GM12878 (cell line): Measurements from ENCODE around the gene SACS.

Experiments
- CHD2 ChIP-seq: IDR thresholded peaks from 2 replicates; pipeline ENCODE4 v1.6.1; 2011; ENCODE audit warnings: low read depth, low read length, improper control_type of control experiment, borderline replicate concordance
- NFYA ChIP-seq: IDR thresholded peaks from 2 replicates; pipeline ENCODE4 v1.6.1; 2011; ENCODE audit warnings: low read depth, mild to moderate bottlenecking, low read length, improper control_type of control experiment, borderline replicate concordance
- POLR2A ChIP-seq: IDR thresholded peaks from 2 replicates; pipeline ENCODE4 v1.6.1; 2011; ENCODE audit warnings: low read depth, mild to moderate bottlenecking, low read length
- SIN3A ChIP-seq: IDR thresholded peaks from 2 replicates; pipeline ENCODE4 v1.6.1; 2012; ENCODE audit warnings: low read depth, low read length, improper control_type of control experiment
- SMAD1 ChIP-seq: fragments of 450-650 bp; IDR thresholded peaks from 2 replicates; pipeline ENCODE4 v1.6.1; 2018; ENCODE audit warnings: mild to moderate bottlenecking, low read depth; ENCODE audit not compliant: partially characterized antibody
- SUZ12 ChIP-seq: fragments of 200-600 bp; sonication (generic); IDR thresholded peaks from one replicate; pipeline ENCODE4 v1.6.1; 2018; ENCODE audit warnings: antibody characterized with exemption, mild to moderate bottlenecking; ENCODE audit not compliant: unreplicated experiment
- ZNF274 ChIP-seq: IDR thresholded peaks from one replicate; pipeline ENCODE4 v1.8.0; 2011; ENCODE audit not compliant: insufficient read length, insufficient read depth
- TF ChIP-seq, protein P1 (sequence below): IDR thresholded peaks from 2 replicates; pipeline ENCODE4 v1.6.1; 2012; ENCODE audit warnings: mild to moderate bottlenecking, low read depth, low read length
- TF ChIP-seq, protein P2 (sequence below), 3 experiments: IDR thresholded peaks in 2 of 3; conservative IDR thresholded peaks in 1 of 3; 2 replicates each; pipeline ENCODE4 v1.5.1; 2011; ENCODE audit warnings: low read depth in 3 of 3, low read length in 3 of 3, mild to moderate bottlenecking in 3 of 3, control low read depth in 2 of 3, moderate library complexity in 2 of 3, inconsistent platforms in 1 of 3, mixed read lengths in 1 of 3; ENCODE audit not compliant: control insufficient read depth in 2 of 3, insufficient read depth in 1 of 3; ENCODE audit errors: extremely low read depth in 1 of 3

DNA sequence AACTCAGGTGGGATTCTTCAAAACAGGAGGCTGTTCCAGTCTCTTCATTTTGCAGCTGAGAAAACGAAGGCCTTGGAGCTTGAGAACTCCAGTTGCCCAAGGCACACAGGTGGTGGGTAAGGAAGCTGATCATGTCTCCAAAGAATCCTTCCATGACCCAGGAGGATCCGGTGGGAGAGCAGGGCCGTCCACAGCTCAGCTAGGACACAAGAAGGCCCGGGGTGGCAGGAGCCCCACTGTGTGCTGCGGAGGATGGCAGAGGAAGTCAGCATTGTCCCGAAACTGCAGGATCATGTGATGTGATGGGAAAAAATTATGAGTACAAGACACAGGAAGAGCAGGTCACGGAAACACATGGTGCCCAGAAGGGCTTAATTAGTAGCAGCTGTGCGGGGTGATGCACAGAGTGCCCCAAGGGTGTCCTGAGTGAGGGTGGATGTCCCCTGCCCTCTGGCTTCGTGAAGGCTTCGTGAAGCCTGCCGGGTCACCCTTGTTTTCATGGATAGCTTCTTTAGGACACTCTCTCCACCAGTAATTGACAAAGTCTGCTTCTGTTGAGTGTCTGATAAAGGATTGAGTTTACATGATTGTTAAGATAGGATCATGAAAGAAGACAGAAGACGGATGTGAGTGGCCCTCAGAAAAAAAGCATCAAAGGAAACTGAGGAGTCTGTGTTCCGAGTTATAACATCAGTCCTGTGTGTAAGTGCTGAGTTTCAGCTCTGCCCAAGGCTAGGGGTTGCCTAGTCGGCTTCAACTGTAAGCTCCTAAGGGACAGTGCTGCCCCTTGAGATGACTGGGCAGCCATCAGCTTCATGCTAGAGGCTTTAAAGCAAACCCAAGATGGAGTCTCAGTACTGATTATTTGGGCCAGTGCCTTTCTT, 33.8 kb upstream of the SACS start:
- TF ChIP-seq, protein P1, sequence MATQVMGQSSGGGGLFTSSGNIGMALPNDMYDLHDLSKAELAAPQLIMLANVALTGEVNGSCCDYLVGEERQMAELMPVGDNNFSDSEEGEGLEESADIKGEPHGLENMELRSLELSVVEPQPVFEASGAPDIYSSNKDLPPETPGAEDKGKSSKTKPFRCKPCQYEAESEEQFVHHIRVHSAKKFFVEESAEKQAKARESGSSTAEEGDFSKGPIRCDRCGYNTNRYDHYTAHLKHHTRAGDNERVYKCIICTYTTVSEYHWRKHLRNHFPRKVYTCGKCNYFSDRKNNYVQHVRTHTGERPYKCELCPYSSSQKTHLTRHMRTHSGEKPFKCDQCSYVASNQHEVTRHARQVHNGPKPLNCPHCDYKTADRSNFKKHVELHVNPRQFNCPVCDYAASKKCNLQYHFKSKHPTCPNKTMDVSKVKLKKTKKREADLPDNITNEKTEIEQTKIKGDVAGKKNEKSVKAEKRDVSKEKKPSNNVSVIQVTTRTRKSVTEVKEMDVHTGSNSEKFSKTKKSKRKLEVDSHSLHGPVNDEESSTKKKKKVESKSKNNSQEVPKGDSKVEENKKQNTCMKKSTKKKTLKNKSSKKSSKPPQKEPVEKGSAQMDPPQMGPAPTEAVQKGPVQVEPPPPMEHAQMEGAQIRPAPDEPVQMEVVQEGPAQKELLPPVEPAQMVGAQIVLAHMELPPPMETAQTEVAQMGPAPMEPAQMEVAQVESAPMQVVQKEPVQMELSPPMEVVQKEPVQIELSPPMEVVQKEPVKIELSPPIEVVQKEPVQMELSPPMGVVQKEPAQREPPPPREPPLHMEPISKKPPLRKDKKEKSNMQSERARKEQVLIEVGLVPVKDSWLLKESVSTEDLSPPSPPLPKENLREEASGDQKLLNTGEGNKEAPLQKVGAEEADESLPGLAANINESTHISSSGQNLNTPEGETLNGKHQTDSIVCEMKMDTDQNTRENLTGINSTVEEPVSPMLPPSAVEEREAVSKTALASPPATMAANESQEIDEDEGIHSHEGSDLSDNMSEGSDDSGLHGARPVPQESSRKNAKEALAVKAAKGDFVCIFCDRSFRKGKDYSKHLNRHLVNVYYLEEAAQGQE: no peak
- no peak for TF ChIP-seq SIN3A
- no peak for TF ChIP-seq SUZ12
- no peak for TF ChIP-seq SMAD1
- no peak for TF ChIP-seq CHD2
- TF ChIP-seq, protein P2, sequence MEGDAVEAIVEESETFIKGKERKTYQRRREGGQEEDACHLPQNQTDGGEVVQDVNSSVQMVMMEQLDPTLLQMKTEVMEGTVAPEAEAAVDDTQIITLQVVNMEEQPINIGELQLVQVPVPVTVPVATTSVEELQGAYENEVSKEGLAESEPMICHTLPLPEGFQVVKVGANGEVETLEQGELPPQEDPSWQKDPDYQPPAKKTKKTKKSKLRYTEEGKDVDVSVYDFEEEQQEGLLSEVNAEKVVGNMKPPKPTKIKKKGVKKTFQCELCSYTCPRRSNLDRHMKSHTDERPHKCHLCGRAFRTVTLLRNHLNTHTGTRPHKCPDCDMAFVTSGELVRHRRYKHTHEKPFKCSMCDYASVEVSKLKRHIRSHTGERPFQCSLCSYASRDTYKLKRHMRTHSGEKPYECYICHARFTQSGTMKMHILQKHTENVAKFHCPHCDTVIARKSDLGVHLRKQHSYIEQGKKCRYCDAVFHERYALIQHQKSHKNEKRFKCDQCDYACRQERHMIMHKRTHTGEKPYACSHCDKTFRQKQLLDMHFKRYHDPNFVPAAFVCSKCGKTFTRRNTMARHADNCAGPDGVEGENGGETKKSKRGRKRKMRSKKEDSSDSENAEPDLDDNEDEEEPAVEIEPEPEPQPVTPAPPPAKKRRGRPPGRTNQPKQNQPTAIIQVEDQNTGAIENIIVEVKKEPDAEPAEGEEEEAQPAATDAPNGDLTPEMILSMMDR (IDR thresholded peaks at IDR 0.05 in 2 of 3, conservative IDR thresholded peaks at IDR 0.05 in 1 of 3; ENCODE audit: control insufficient read depth in 2 of 3, extremely low read depth in 1 of 3, insufficient read depth in 1 of 3, low read depth in 3 of 3, low read length in 3 of 3): no peak
- TF ChIP-seq NFYA: no peak
- no peak for TF ChIP-seq POLR2A
- TF ChIP-seq ZNF274: no peak
